ENCODE data around the gene TMED7. TPM values are rescaled to one million over a fixed set of nuclear protein-coding genes. Genes with fewer than 3 reads are reported as not detected.
"Not testable (repeated sequence)": the region's sequence is repeated elsewhere in the genome, so short reads cannot be mapped to it uniquely, and the experiment has no call there.

The TMED7 gene
- 41.5 TPM for polyA plus RNA-seq (2013, experiment 1 of 2)
- polyA plus RNA-seq (2013, experiment 2 of 2), result 41.6 TPM

DNA sequence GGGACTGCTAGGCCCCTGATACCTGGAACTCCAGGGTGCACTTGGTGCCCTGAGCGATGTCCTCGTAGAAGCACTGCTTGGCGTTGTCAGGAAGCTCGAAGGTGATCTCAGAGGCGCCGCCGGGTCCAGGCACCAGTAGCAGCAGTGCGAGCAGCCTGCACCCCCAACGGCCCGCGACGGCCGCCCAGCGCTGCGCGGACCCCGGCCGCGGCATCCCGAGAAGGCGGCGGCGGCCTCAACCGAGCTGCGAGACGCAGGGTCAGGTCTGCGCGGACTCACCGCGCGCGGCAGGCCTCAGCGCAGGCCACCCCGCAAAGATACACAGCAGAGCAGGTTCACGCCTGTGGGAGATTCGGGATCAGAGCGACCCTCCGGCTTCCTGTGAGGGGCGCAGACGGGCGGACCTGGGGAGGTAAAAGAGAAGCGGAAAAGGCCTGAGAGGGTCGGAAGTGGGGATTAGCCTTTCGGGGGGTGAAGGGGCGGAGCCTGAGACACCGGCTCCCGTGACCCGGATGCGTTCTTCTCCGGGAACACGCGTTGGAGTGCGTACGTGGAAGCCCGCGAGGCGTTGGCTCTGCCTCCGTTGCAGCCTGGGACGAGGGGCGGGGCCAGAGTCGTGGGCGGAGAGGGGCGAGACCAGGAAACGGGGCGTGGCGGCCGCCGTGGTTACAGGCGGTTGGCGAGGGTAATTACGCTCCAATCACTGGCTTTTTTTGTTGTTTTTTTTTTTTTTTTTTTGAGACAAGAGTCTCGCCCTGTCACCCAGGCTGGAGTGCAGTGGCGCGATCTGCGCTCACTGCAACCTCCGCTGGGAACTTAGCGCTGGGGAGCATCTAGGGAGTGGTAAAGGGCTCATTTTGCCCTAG lies at the start of gene TMED7:
Gene TMED7 (minus strand): TSS at position 458 of the 866 bp plus-strand sequence. CDS start 244 bp downstream, at position 214.
- no CpG with 5 or more reads among the region's 77 CpGs for WGBS (ENCODE audit: extremely low coverage, insufficient coverage, low lambda C conversion rate)
- DNase-seq, result peak; percentile 97
- peaks cover 15% of the 10 kb centered on the region for H3K79me1 ChIP-seq (ENCODE audit: low read length)
- peak within 1 kb of the TSS; percentile 97 for H3K9ac ChIP-seq (ENCODE audit: low read length)
- H3K56ac ChIP-seq (ENCODE audit: low read length), result peak within 1 kb of the TSS; percentile 98
- H3K4me1 ChIP-seq (ENCODE audit: control insufficient read depth, low read depth, low read length), result peaks cover 5% of the 10 kb centered on the region
- H4K8ac ChIP-seq (ENCODE audit: low read depth, low read length), result no peak within 1 kb of the TSS
- H2BK120ac ChIP-seq (ENCODE audit: low read depth, low read length), result no peak within 1 kb of the TSS
- no peaks in the 10 kb centered on the region for H3K27me3 ChIP-seq (ENCODE audit: insufficient read depth, low read length, poor library complexity)
- H2BK5ac ChIP-seq (ENCODE audit: low read length), result peak within 1 kb of the TSS; percentile 72
- H2BK15ac ChIP-seq (replicated peaks; ENCODE audit: low read depth), result no peak within 1 kb of the TSS
- H3K79me2 ChIP-seq (ENCODE audit: control insufficient read depth, insufficient read depth, low read length), result peaks cover 40% of the 10 kb centered on the region
- peak within 1 kb of the TSS; percentile 64 for H3K4me2 ChIP-seq (ENCODE audit: low read length)
- no peak within 1 kb of the TSS for H2AK5ac ChIP-seq (ENCODE audit: low read length)
- H3K18ac ChIP-seq (ENCODE audit: low read length), result peak within 1 kb of the TSS; percentile 20
- no peaks in the 10 kb centered on the region for H3K36me3 ChIP-seq (ENCODE audit: control insufficient read depth, insufficient read depth, low read length)
- no peak within 1 kb of the TSS for H4K5ac ChIP-seq (ENCODE audit: low read length)
- peak within 1 kb of the TSS; percentile 65 for H3K27ac ChIP-seq (ENCODE audit: low read depth, low read length)
- peak within 1 kb of the TSS; percentile 48 for H3K4ac ChIP-seq (ENCODE audit: low read depth, low read length)
- peak within 1 kb of the TSS; percentile 95 for H3K4me3 ChIP-seq (ENCODE audit: low read length)
- H3K23ac ChIP-seq (ENCODE audit: low read length), result no peak within 1 kb of the TSS

DNA sequence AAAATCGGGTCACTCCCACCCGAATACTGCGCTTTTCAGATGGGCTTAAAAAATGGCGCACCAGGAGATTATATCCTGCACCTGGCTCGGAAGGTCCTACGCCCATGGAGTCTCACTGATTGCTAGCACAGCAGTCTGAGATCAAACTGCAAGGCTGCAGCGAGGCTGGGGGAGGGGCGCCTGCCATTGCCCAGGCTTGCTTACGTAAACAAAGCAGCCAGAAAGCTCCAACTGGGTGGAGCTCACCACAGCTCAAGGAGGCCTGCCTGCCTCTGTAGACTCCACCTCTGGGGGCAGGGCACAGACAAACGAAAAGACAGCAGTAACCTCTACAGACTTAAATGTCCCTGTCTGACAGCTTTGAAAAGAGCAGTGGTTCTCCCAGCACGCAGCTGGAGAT lies 48.9 kb upstream of the TMED7 start:
- not testable (repeated sequence) for H2AK5ac ChIP-seq (ENCODE audit: low read length); H3K79me2 ChIP-seq (ENCODE audit: control insufficient read depth, insufficient read depth, low read length); DNase-seq; H3K23ac ChIP-seq (ENCODE audit: low read length); H2BK15ac ChIP-seq (replicated peaks; ENCODE audit: low read depth); H3K4me3 ChIP-seq (ENCODE audit: low read length); H3K27me3 ChIP-seq (ENCODE audit: insufficient read depth, low read length, poor library complexity); H2BK120ac ChIP-seq (ENCODE audit: low read depth, low read length); H4K5ac ChIP-seq (ENCODE audit: low read length); H3K56ac ChIP-seq (ENCODE audit: low read length); H2BK5ac ChIP-seq (ENCODE audit: low read length); H3K27ac ChIP-seq (ENCODE audit: low read depth, low read length); H3K4ac ChIP-seq (ENCODE audit: low read depth, low read length); H3K4me2 ChIP-seq (ENCODE audit: low read length); H3K18ac ChIP-seq (ENCODE audit: low read length); H3K9ac ChIP-seq (ENCODE audit: low read length); H3K79me1 ChIP-seq (ENCODE audit: low read length); H3K36me3 ChIP-seq (ENCODE audit: control insufficient read depth, insufficient read depth, low read length); H4K8ac ChIP-seq (ENCODE audit: low read depth, low read length); H3K4me1 ChIP-seq (ENCODE audit: control insufficient read depth, low read depth, low read length)
- WGBS (ENCODE audit: extremely low coverage, insufficient coverage, low lambda C conversion rate), result no CpG with 5 or more reads among the region's 11 CpGs

GRCh38 chr5:115673596-115673995 lies 47.8 kb upstream of the TMED7 start:
- Histone ChIP-seq H3K27ac (ENCODE audit: low read depth, low read length) (no peak overlapping the region), H2AK5ac (ENCODE audit: low read length) (no peak overlapping the region), H3K4me2 (ENCODE audit: low read length) (no peak overlapping the region), H4K5ac (ENCODE audit: low read length) (no peak overlapping the region), H2BK5ac (ENCODE audit: low read length) (no peak overlapping the region), H3K4ac (ENCODE audit: low read depth, low read length) (no peak overlapping the region), H3K56ac (ENCODE audit: low read length) (no peak overlapping the region), H3K4me1 (ENCODE audit: control insufficient read depth, low read depth, low read length) (no peaks in the 10 kb centered on the region), H4K8ac (ENCODE audit: low read depth, low read length) (no peak overlapping the region), H3K79me2 (ENCODE audit: control insufficient read depth, insufficient read depth, low read length) (no peaks in the 10 kb centered on the region), H2BK15ac (replicated peaks; ENCODE audit: low read depth) (no peak overlapping the region), H3K18ac (ENCODE audit: low read length) (no peak overlapping the region), H3K27me3 (ENCODE audit: insufficient read depth, low read length, poor library complexity) (no peaks in the 10 kb centered on the region), H3K23ac (ENCODE audit: low read length) (no peak overlapping the region), H3K79me1 (ENCODE audit: low read length) (no peaks in the 10 kb centered on the region), H3K4me3 (ENCODE audit: low read length) (no peak overlapping the region), H2BK120ac (ENCODE audit: low read depth, low read length) (no peak overlapping the region), H3K36me3 (ENCODE audit: control insufficient read depth, insufficient read depth, low read length) (no peaks in the 10 kb centered on the region), H3K9ac (ENCODE audit: low read length) (no peak overlapping the region)
- no peak for DNase-seq
- WGBS (ENCODE audit: extremely low coverage, insufficient coverage, low lambda C conversion rate), result no CpG with 5 or more reads among the region's 1 CpG

DNA sequence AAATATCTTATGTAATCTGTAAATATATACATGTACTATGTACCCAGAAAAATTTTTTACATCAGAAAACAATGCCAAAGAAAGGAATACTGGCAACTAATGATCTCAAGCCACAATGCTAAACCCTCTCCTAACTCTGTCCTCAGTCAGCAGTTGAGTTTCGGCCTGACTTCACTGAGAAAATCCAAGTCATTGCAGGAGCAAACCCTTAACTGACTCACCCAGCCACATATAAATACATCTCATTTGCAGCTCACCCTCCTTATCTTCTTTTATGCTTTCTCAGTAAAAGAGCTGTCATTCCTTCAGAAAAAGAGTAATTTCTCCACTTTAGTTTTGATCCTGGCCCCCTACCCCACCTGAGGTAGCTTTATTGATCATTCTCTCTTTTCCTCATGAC lies 46.1 kb upstream of the TMED7 start:
- Histone ChIP-seq H2BK15ac (replicated peaks; ENCODE audit: low read depth) (no peak overlapping the region), H3K4me1 (ENCODE audit: control insufficient read depth, low read depth, low read length) (no peaks in the 10 kb centered on the region), H2BK120ac (ENCODE audit: low read depth, low read length) (no peak overlapping the region), H3K4ac (ENCODE audit: low read depth, low read length) (no peak overlapping the region), H3K56ac (ENCODE audit: low read length) (no peak overlapping the region), H3K9ac (ENCODE audit: low read length) (no peak overlapping the region), H4K5ac (ENCODE audit: low read length) (no peak overlapping the region), H2AK5ac (ENCODE audit: low read length) (no peak overlapping the region), H3K79me1 (ENCODE audit: low read length) (no peaks in the 10 kb centered on the region), H3K4me3 (ENCODE audit: low read length) (no peak overlapping the region), H3K27ac (ENCODE audit: low read depth, low read length) (no peak overlapping the region), H3K79me2 (ENCODE audit: control insufficient read depth, insufficient read depth, low read length) (no peaks in the 10 kb centered on the region), H3K27me3 (ENCODE audit: insufficient read depth, low read length, poor library complexity) (no peaks in the 10 kb centered on the region), H3K4me2 (ENCODE audit: low read length) (no peak overlapping the region), H3K36me3 (ENCODE audit: control insufficient read depth, insufficient read depth, low read length) (no peaks in the 10 kb centered on the region), H4K8ac (ENCODE audit: low read depth, low read length) (no peak overlapping the region), H3K18ac (ENCODE audit: low read length) (no peak overlapping the region), H3K23ac (ENCODE audit: low read length) (no peak overlapping the region), H2BK5ac (ENCODE audit: low read length) (no peak overlapping the region)
- no CpG with 5 or more reads among the region's 1 CpG for WGBS (ENCODE audit: extremely low coverage, insufficient coverage, low lambda C conversion rate)
- no peak for DNase-seq

DNA sequence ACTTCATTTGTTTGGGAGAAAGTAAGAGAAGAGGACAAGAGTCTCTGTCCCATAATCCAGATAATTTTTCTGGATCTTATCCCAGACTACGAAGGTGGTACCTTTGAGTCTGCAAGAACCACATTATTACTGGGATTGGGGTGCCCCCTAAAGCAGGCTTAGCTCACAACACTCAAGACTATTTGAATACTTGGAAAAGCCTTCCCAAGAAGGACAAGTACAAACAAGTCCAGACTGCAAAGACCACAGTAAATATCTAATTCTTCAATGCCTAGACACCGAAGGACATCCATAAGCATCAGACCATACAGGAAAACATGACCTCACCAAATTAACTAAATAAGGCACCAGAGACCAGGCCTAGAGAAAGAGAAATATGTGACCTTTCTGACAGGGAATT lies 40.2 kb upstream of the TMED7 start:
- H4K8ac ChIP-seq (ENCODE audit: low read depth, low read length), result no peak overlapping the region
- no peak overlapping the region for H2BK120ac ChIP-seq (ENCODE audit: low read depth, low read length)
- no peak overlapping the region for H4K5ac ChIP-seq (ENCODE audit: low read length)
- H3K27me3 ChIP-seq (ENCODE audit: insufficient read depth, low read length, poor library complexity), result no peaks in the 10 kb centered on the region
- WGBS (ENCODE audit: extremely low coverage, insufficient coverage, low lambda C conversion rate), result no CpG with 5 or more reads among the region's 2 CpGs
- no peak overlapping the region for H2BK5ac ChIP-seq (ENCODE audit: low read length)
- no peak overlapping the region for H3K9ac ChIP-seq (ENCODE audit: low read length)
- no peaks in the 10 kb centered on the region for H3K4me1 ChIP-seq (ENCODE audit: control insufficient read depth, low read depth, low read length)
- H2AK5ac ChIP-seq (ENCODE audit: low read length), result no peak overlapping the region
- no peak overlapping the region for H3K18ac ChIP-seq (ENCODE audit: low read length)
- no peak overlapping the region for H3K4ac ChIP-seq (ENCODE audit: low read depth, low read length)
- no peaks in the 10 kb centered on the region for H3K79me1 ChIP-seq (ENCODE audit: low read length)
- no peaks in the 10 kb centered on the region for H3K36me3 ChIP-seq (ENCODE audit: control insufficient read depth, insufficient read depth, low read length)
- H3K23ac ChIP-seq (ENCODE audit: low read length), result no peak overlapping the region
- no peak overlapping the region for H3K4me3 ChIP-seq (ENCODE audit: low read length)
- H3K4me2 ChIP-seq (ENCODE audit: low read length), result no peak overlapping the region
- no peak for DNase-seq
- H2BK15ac ChIP-seq (replicated peaks; ENCODE audit: low read depth), result no peak overlapping the region
- no peaks in the 10 kb centered on the region for H3K79me2 ChIP-seq (ENCODE audit: control insufficient read depth, insufficient read depth, low read length)
- H3K56ac ChIP-seq (ENCODE audit: low read length), result no peak overlapping the region
- no peak overlapping the region for H3K27ac ChIP-seq (ENCODE audit: low read depth, low read length)
